ENCODE data around the gene NRXN3. TPM values are rescaled to one million over a fixed set of nuclear protein-coding genes. Genes with fewer than 3 reads are reported as not detected.

The NRXN3 gene
- total RNA-seq, 1 donor from 2014 or later = 18.0 TPM

- DNase-seq (ENCODE audit: low read depth) (no peak), FAIRE-seq (no peak)
- Histone ChIP-seq H3K27me3 (ENCODE audit: insufficient read depth, low read length) (no peaks in the 10 kb centered on the region), H3K27ac (ENCODE audit: low read depth, low read length) (no peak overlapping the region), H3K36me3 (ENCODE audit: insufficient read depth, low read length) (no peaks in the 10 kb centered on the region), H3K79me2 (ENCODE audit: insufficient read depth, low read length) (no peaks in the 10 kb centered on the region), H2AFZ (ENCODE audit: low read depth, low read length) (no peak overlapping the region), H3K4me2 (ENCODE audit: low read length) (no peak overlapping the region), H3K9me3 (ENCODE audit: insufficient read depth, low read depth, low read length) (no peaks in the 10 kb centered on the region), H3K4me3 (ENCODE audit: insufficient read depth, low read depth, low read length) (no peak overlapping the region), H4K20me1 (ENCODE audit: insufficient read depth, low read length) (no peaks in the 10 kb centered on the region), H3K9ac (ENCODE audit: low read length) (no peak overlapping the region), H3K4me1 (ENCODE audit: insufficient read depth, low read length) (peaks cover 21% of the 10 kb centered on the region)
- no peaks in the 10 kb centered on the region for H3K9me3 Mint-ChIP-seq (ENCODE audit: unreplicated experiment)
- no peaks in the 10 kb centered on the region for H3K27me3 Mint-ChIP-seq (ENCODE audit: low read depth, unreplicated experiment)
- no peaks in the 10 kb centered on the region for H3K36me3 Mint-ChIP-seq (ENCODE audit: low read depth, unreplicated experiment)
- TF ChIP-seq EZH2 (IDR thresholded peaks at IDR 0.05; ENCODE audit: insufficient read depth, low read length) (no peak), CTCF (IDR thresholded peaks at IDR 0.05; ENCODE audit: insufficient read depth, low read depth, low read length) (no peak)
- peaks cover 28% of the 10 kb centered on the region for H3K4me1 Mint-ChIP-seq (ENCODE audit: low read depth, unreplicated experiment)
- no peak overlapping the region for H3K4me3 Mint-ChIP-seq (ENCODE audit: unreplicated experiment)
- H3K27ac Mint-ChIP-seq (ENCODE audit: unreplicated experiment) = no peak overlapping the region
Measured at GRCh38 chr14:79601579-79601978, 1431.4 kb downstream of the NRXN3 start.

- Histone ChIP-seq H3K4me1 (ENCODE audit: insufficient read depth, low read length) (peaks cover 16% of the 10 kb centered on the region), H3K4me3 (ENCODE audit: insufficient read depth, low read depth, low read length) (no peak overlapping the region), H3K79me2 (ENCODE audit: insufficient read depth, low read length) (no peaks in the 10 kb centered on the region), H3K9ac (ENCODE audit: low read length) (no peak overlapping the region), H3K36me3 (ENCODE audit: insufficient read depth, low read length) (no peaks in the 10 kb centered on the region), H3K4me2 (ENCODE audit: low read length) (no peak overlapping the region), H3K27me3 (ENCODE audit: insufficient read depth, low read length) (no peaks in the 10 kb centered on the region), H4K20me1 (ENCODE audit: insufficient read depth, low read length) (no peaks in the 10 kb centered on the region), H3K9me3 (ENCODE audit: insufficient read depth, low read depth, low read length) (no peaks in the 10 kb centered on the region), H3K27ac (ENCODE audit: low read depth, low read length) (no peak overlapping the region), H2AFZ (ENCODE audit: low read depth, low read length) (no peak overlapping the region)
- Mint-ChIP-seq H3K4me3 (ENCODE audit: unreplicated experiment) (no peak overlapping the region), H3K27me3 (ENCODE audit: low read depth, unreplicated experiment) (no peaks in the 10 kb centered on the region), H3K36me3 (ENCODE audit: low read depth, unreplicated experiment) (no peaks in the 10 kb centered on the region), H3K4me1 (ENCODE audit: low read depth, unreplicated experiment) (peaks cover 24% of the 10 kb centered on the region), H3K27ac (ENCODE audit: unreplicated experiment) (no peak overlapping the region), H3K9me3 (ENCODE audit: unreplicated experiment) (no peaks in the 10 kb centered on the region)
- FAIRE-seq (no peak), DNase-seq (ENCODE audit: low read depth) (no peak)
- TF ChIP-seq EZH2 (IDR thresholded peaks at IDR 0.05; ENCODE audit: insufficient read depth, low read length) = no peak
- no peak for TF ChIP-seq CTCF (IDR thresholded peaks at IDR 0.05; ENCODE audit: insufficient read depth, low read depth, low read length)
Measured at GRCh38 chr14:79602045-79602444, 1431.9 kb downstream of the NRXN3 start.

GRCh38 chr14:79602742-79603141 lies 1432.6 kb downstream of the NRXN3 start:
- Histone ChIP-seq H4K20me1 (ENCODE audit: insufficient read depth, low read length) (no peaks in the 10 kb centered on the region), H3K4me3 (ENCODE audit: insufficient read depth, low read depth, low read length) (no peak overlapping the region), H3K9me3 (ENCODE audit: insufficient read depth, low read depth, low read length) (no peaks in the 10 kb centered on the region), H2AFZ (ENCODE audit: low read depth, low read length) (no peak overlapping the region), H3K27ac (ENCODE audit: low read depth, low read length) (no peak overlapping the region), H3K36me3 (ENCODE audit: insufficient read depth, low read length) (no peaks in the 10 kb centered on the region), H3K27me3 (ENCODE audit: insufficient read depth, low read length) (no peaks in the 10 kb centered on the region), H3K79me2 (ENCODE audit: insufficient read depth, low read length) (no peaks in the 10 kb centered on the region), H3K4me1 (ENCODE audit: insufficient read depth, low read length) (peaks cover 10% of the 10 kb centered on the region), H3K9ac (ENCODE audit: low read length) (no peak overlapping the region), H3K4me2 (ENCODE audit: low read length) (no peak overlapping the region)
- H3K36me3 Mint-ChIP-seq (ENCODE audit: low read depth, unreplicated experiment) = no peaks in the 10 kb centered on the region
- no peak overlapping the region for H3K4me3 Mint-ChIP-seq (ENCODE audit: unreplicated experiment)
- peaks cover 17% of the 10 kb centered on the region for H3K4me1 Mint-ChIP-seq (ENCODE audit: low read depth, unreplicated experiment)
- DNase-seq (ENCODE audit: low read depth) = no peak
- H3K27me3 Mint-ChIP-seq (ENCODE audit: low read depth, unreplicated experiment) = no peaks in the 10 kb centered on the region
- FAIRE-seq = no peak
- TF ChIP-seq EZH2 (IDR thresholded peaks at IDR 0.05; ENCODE audit: insufficient read depth, low read length) (no peak), CTCF (IDR thresholded peaks at IDR 0.05; ENCODE audit: insufficient read depth, low read depth, low read length) (no peak)
- H3K9me3 Mint-ChIP-seq (ENCODE audit: unreplicated experiment) = no peaks in the 10 kb centered on the region
- no peak overlapping the region for H3K27ac Mint-ChIP-seq (ENCODE audit: unreplicated experiment)

Measured in astrocyte (in vitro differentiated cells and primary cell).